MM.1S (cell line): Measurements from ENCODE around the gene MLNR.

Experiments used
- DNase-seq: peaks from one replicate; pipeline ENCODE4 v3.0.0-alpha.2; 2015
- H2AFZ ChIP-seq: fragments of 300-600 bp; sonication (generic); 2 replicates; pipeline ENCODE4 v1.6.0; 2016; ENCODE audit warnings: antibody characterized with exemption, low read length
- H3F3A ChIP-seq: fragments of 300-600 bp; sonication (generic); 2 replicates; pipeline ENCODE4 v1.6.1; 2016; ENCODE audit warnings: mild to moderate bottlenecking, antibody characterized with exemption, low read length, moderate library complexity, mixed read lengths; ENCODE audit not compliant: insufficient read depth
- H3K27ac ChIP-seq: fragments of 300-600 bp; sonication (generic); 2 replicates; pipeline ENCODE4 v1.5.1; 2016; ENCODE audit warnings: mild to moderate bottlenecking, low read length
- H3K27me3 ChIP-seq: fragments of 300-600 bp; sonication (generic); replicated peaks from 2 replicates; pipeline ENCODE4 v1.6.0; 2016; ENCODE audit warnings: low read length; ENCODE audit not compliant: insufficient read depth
- H3K36me3 ChIP-seq: fragments of 300-600 bp; sonication (generic); replicated peaks from 2 replicates; pipeline ENCODE4 v1.6.1; 2016; ENCODE audit warnings: mild to moderate bottlenecking, low read length, mixed read lengths; ENCODE audit not compliant: insufficient read depth
- H3K4me1 ChIP-seq: fragments of 300-600 bp; sonication (generic); 2 replicates; pipeline ENCODE4 v1.6.1; 2016; ENCODE audit warnings: low read length, mixed read lengths
- H3K4me2 ChIP-seq: fragments of 300-600 bp; sonication (generic); 2 replicates; pipeline ENCODE4 v1.6.0; 2016; ENCODE audit warnings: low read depth, low read length
- H3K4me3 ChIP-seq: fragments of 300-600 bp; sonication (generic); 2 replicates; pipeline ENCODE4 v1.5.1; 2016; ENCODE audit warnings: low read length, mixed read lengths
- H3K79me2 ChIP-seq: fragments of 300-600 bp; sonication (generic); 2 replicates; pipeline ENCODE4 v1.6.1; 2016; ENCODE audit warnings: mixed run types, low read length, mixed read lengths
- H3K9ac ChIP-seq: fragments of 300-600 bp; sonication (generic); 2 replicates; pipeline ENCODE4 v1.6.1; 2016; ENCODE audit warnings: low read length, mixed read lengths
- H3K9me2 ChIP-seq: fragments of 300-600 bp; sonication (generic); replicated peaks from 2 replicates; pipeline ENCODE4 v1.6.1; 2016; ENCODE audit warnings: mild to moderate bottlenecking, low read length, mixed read lengths; ENCODE audit not compliant: insufficient read depth
- H3K9me3 ChIP-seq: fragments of 300-600 bp; sonication (generic); replicated peaks from 2 replicates; pipeline ENCODE4 v1.6.1; 2016; ENCODE audit warnings: mild to moderate bottlenecking, low read length, mixed read lengths; ENCODE audit not compliant: insufficient read depth
- H4K20me1 ChIP-seq: fragments of 300-600 bp; sonication (generic); 2 replicates; pipeline ENCODE4 v1.6.1; 2016; ENCODE audit warnings: mild to moderate bottlenecking, low read length, moderate library complexity, mixed read lengths; ENCODE audit not compliant: insufficient read depth
- CTCF ChIP-seq: fragments of 300-600 bp; sonication (generic); IDR thresholded peaks from 2 replicates; pipeline ENCODE4 v1.5.1; 2016; ENCODE audit warnings: antibody characterized with exemption, low read length, mixed read lengths
- EZH2 ChIP-seq: fragments of 300-600 bp; sonication (generic); optimal IDR thresholded peaks from 2 replicates; pipeline ENCODE3; 2017; ENCODE audit warnings: low read depth, mild to moderate bottlenecking, antibody characterized with exemption, low read length, mixed read lengths
- EZH2phosphoT487 ChIP-seq: fragments of 300-600 bp; sonication (generic); IDR thresholded peaks from 2 replicates; pipeline ENCODE4 v1.6.1; 2018; ENCODE audit warnings: antibody characterized with exemption, low read length

Gene MLNR

GRCh38 chr13:49247643-49248621 lies 27.8 kb downstream of the MLNR start, which contains the start of gene CDADC1:
Gene CDADC1 (plus strand): TSS chr13:49247925. CDS start chr13:49248038, 113 bp downstream.
- H3F3A ChIP-seq, result no peaks in the 10 kb centered on the region
- peak within 1 kb of the TSS; percentile 81 for H3K4me3 ChIP-seq
- peaks cover 14% of the 10 kb centered on the region for H3K79me2 ChIP-seq
- TF ChIP-seq CTCF, result no peak
- TF ChIP-seq EZH2phosphoT487, result no peak
- no peak for TF ChIP-seq EZH2
- peak within 1 kb of the TSS; percentile 85 for H2AFZ ChIP-seq
- H3K9me2 ChIP-seq, result no peaks in the 10 kb centered on the region
- peak within 1 kb of the TSS; percentile 86 for H3K4me2 ChIP-seq
- H3K9me3 ChIP-seq, result no peaks in the 10 kb centered on the region
- peak within 1 kb of the TSS; percentile 50; the same call in 1 of the 2 replicates for H3K27ac ChIP-seq
- H3K36me3 ChIP-seq, result no peaks in the 10 kb centered on the region
- no peaks in the 10 kb centered on the region for H3K27me3 ChIP-seq
- peak; percentile 92 for DNase-seq
- no peaks in the 10 kb centered on the region for H4K20me1 ChIP-seq
- peak within 1 kb of the TSS; percentile 82 for H3K9ac ChIP-seq
- H3K4me1 ChIP-seq, result no peaks in the 10 kb centered on the region

- no peaks in the 10 kb centered on the region for H3K4me1 ChIP-seq
- H3K9me3 ChIP-seq, result no peaks in the 10 kb centered on the region
- no peaks in the 10 kb centered on the region for H4K20me1 ChIP-seq
- H3K36me3 ChIP-seq, result no peaks in the 10 kb centered on the region
- peak overlapping the region; percentile 74 for H3K4me2 ChIP-seq
- peaks cover 14% of the 10 kb centered on the region for H3K79me2 ChIP-seq
- peak overlapping the region; percentile 82 for H2AFZ ChIP-seq
- H3K27ac ChIP-seq, result peak overlapping the region; percentile 50; the same call in 1 of the 2 replicates
- no peak for TF ChIP-seq EZH2phosphoT487
- no peak for TF ChIP-seq EZH2
- TF ChIP-seq CTCF, result peak; percentile 19
- H3F3A ChIP-seq, result no peaks in the 10 kb centered on the region
- no peaks in the 10 kb centered on the region for H3K9me2 ChIP-seq
- peak; percentile 7 for DNase-seq
- H3K4me3 ChIP-seq, result peak overlapping the region; percentile 81
- H3K9ac ChIP-seq, result peak overlapping the region; percentile 82
- H3K27me3 ChIP-seq, result no peaks in the 10 kb centered on the region
Measured at GRCh38 chr13:49248622-49249002, 28.5 kb downstream of the MLNR start.

GRCh38 chr13:49251326-49251725 lies 31.2 kb downstream of the MLNR start:
- H3K9ac ChIP-seq, result no peak overlapping the region
- no peak overlapping the region for H3K27ac ChIP-seq
- no peaks in the 10 kb centered on the region for H3K9me2 ChIP-seq
- no peak overlapping the region for H3K4me2 ChIP-seq
- no peaks in the 10 kb centered on the region for H3K36me3 ChIP-seq
- peaks cover 14% of the 10 kb centered on the region for H3K79me2 ChIP-seq
- no peaks in the 10 kb centered on the region for H3F3A ChIP-seq
- H4K20me1 ChIP-seq, result no peaks in the 10 kb centered on the region
- H2AFZ ChIP-seq, result no peak overlapping the region
- H3K4me3 ChIP-seq, result no peak overlapping the region
- no peaks in the 10 kb centered on the region for H3K9me3 ChIP-seq
- TF ChIP-seq EZH2phosphoT487 (no peak), EZH2 (no peak), CTCF (no peak)
- H3K4me1 ChIP-seq, result no peaks in the 10 kb centered on the region
- H3K27me3 ChIP-seq, result no peaks in the 10 kb centered on the region
- DNase-seq, result no peak
